ENCODE data around the gene TSGA10.
A peak's percentile ranks its signal among the peaks of the same experiment; 100 is the strongest.
"Not testable (repeated sequence)": the region's sequence is repeated elsewhere in the genome, so short reads cannot be mapped to it uniquely, and the experiment has no call there.

The TSGA10 gene, protein sequence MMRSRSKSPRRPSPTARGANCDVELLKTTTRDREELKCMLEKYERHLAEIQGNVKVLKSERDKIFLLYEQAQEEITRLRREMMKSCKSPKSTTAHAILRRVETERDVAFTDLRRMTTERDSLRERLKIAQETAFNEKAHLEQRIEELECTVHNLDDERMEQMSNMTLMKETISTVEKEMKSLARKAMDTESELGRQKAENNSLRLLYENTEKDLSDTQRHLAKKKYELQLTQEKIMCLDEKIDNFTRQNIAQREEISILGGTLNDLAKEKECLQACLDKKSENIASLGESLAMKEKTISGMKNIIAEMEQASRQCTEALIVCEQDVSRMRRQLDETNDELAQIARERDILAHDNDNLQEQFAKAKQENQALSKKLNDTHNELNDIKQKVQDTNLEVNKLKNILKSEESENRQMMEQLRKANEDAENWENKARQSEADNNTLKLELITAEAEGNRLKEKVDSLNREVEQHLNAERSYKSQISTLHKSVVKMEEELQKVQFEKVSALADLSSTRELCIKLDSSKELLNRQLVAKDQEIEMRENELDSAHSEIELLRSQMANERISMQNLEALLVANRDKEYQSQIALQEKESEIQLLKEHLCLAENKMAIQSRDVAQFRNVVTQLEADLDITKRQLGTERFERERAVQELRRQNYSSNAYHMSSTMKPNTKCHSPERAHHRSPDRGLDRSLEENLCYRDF

DNA sequence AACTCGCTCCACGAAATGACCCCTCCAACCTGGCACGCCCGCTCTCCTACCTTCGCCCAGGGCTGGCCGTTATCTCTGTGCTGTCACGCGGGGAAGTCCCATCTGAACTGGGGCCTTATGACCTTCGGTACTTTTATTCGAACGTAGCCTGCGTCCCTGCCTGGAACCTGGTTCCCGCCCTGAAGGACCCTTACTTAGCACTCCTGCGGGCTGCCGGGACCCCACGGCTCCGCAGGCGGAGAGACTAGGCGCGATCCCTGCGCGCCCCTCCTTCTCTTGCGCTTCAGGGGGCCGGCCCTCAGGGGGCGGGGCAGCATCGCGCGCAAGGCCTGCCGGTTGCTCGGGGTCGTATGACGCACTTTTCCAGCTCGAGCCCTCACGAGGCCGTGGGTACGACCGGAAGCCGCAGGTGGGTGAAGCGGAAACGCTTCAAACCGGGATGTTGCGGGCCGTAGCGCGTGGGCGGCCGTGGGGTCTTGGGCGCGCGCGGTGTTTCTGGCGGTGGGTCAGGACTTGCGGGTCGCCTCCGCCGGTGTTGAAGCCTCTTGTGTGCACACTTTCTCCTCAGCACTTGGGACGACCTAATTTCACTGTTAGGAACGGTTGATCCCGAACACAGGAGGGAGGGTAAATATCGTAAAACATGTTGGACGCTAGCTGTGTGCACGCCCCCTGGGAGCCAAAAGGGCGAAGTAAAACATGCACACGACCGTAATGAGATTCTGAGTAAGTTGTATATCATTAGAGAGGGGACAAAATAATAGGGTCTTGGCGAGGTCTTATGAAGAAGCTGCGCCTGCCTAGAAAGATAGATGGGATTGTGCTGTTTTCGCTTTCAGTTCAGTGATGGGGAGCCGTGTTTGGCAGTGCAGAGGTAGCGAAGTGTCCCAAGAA is at the start of gene TSGA10, which contains the start of gene LIPT1:
TSS of gene TSGA10 (minus strand) at position 300 of the 894 bp plus-strand sequence. CDS start 45,503 bp downstream, outside the sequence.
TSS of gene LIPT1 (plus strand) at position 325 of the 894 bp plus-strand sequence. CDS start 6,991 bp downstream, outside the sequence.
- DNase-seq (ENCODE audit: low spot score): peak; percentile 98

DNA sequence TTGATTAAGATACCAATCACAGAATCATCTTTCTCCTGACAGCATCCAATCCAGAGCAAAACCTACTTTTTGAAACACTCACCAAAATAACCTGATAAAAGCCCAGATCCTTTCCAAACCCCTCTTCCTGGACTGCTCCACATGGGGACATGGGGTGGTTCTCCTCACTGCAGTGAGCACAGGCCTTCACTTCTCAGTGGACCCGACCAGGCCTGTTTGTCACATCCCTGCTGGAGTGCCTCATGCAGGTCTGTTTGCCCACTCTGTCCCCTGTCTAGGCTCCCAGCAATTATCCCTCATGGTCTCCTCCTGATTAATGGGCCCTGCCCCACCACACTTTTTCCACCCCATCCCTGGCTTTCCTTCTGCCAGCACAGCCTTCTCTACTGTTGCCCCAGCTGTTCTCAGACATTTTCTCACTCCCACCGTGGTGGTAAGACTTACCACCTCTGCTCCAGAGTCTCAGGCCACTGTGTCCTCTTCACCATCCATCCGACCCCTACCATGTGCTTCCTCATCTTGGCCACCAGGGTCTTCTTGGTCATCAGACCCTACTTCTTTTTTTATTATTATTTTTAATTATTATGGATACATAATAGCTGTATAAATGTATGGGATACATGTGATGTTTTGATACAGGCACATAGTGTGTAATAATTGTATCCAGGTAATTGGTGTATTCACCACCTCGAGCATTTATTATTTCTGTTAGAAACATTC is 47.4 kb upstream of the TSGA10 start:
- no peak for DNase-seq (ENCODE audit: low spot score)

DNA sequence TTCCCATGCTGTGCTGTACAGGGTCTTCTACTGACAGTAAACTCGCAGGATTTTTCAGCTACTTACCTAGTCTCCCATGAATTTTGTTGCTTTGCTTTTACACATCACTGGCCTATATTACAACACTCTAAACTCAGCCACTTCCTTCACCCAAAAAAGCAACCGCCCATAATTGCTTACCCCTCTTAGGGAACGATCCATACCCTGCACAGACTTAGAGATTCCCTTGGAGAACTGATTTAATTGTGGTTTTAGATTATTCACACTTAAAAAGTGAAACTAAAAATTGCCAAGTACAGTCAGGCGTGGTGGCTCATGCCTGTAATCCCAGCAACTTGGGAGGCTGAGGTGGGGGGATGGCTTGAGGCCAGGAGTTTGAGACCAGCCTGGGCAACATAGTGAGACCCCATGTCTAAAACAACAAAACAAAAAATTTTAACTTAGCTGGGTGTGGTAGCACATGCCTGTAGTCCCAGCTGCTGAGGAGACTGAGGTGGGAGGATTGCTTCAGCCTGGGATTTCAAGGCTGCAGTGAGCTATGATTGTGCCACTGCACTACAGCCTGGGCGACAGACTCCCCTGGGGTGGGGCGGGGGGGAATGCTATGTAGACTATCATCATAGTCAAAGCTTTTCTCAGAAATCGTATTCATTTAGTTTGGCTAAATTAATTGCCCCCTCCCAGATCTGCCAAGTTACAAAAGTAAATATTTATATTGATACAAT is 45.5 kb upstream of the TSGA10 start:
- DNase-seq (ENCODE audit: low spot score): no peak

DNA sequence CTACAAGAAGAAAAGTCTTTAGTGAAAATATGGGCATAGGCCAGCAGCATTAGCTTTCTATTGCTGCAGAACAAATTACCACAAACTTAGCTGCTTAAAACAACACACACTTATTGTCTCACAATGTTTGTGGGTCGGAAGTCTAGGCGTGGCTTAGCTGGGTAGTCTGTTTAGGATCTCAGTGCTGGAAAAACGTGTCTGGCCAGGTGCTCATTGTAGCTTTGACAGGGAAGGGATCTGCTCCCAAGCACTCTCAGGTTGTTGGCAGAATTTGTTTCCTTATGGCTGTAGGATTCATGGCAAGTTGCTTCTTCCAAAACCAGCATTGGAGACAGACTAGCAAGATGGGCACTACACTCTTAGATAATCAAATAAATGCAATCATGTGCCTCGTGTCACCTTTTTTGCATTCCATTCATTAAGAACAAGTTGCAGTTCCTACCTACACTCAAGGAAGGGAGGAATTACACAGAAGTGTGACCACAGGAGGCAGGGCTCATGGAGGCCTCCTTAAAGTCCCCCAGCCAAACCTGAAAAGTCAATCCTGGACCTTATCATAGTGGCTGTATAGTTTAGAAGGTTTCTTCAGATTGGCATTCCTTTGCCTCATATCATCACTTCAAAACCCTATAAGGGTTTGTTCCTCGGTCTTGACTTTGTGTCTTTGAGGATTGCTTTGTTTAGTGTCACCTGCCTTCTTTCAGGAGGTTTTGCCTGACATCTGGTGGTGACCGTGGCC is 43.5 kb upstream of the TSGA10 start:
- no peak for DNase-seq (ENCODE audit: low spot score)

DNA sequence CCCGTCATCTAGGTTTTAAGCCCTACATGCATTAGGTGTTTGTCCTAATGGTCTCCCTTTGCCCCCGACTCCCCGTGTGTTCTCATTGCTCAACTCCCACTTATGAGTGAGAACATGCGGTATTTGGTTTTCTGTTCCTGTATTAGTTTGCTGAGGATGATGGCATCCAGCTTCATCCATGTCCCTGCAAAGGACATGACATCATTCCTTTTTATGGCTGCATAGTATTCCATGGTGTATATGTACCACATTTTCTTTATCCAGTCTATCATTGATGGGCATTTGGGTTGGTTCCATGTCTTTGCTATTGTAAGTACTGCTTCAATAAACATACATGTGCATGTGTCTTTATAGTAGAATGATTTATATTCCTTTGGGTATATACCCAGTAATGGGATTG is 37.6 kb upstream of the TSGA10 start:
- DNase-seq (ENCODE audit: low spot score): not testable (repeated sequence)

DNA sequence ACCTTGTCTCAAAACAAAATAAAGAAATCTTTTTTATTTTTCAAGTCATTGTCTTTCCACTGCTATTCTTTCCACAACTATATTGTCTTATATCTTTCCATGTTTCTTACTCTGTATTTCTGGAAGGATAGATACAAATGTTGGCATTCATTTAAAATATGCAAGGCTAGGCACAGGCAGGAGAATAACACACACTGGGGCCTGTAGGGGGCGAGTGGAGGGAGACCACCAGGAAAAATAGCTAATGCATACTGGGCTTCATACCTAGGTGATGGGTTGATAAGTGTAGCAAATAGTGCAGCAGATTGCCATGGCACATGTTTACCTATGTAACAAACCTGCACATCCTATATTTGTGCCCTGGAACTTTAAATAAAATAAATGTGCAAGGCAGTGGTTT is 35.8 kb upstream of the TSGA10 start:
- DNase-seq (ENCODE audit: low spot score): no peak

DNA sequence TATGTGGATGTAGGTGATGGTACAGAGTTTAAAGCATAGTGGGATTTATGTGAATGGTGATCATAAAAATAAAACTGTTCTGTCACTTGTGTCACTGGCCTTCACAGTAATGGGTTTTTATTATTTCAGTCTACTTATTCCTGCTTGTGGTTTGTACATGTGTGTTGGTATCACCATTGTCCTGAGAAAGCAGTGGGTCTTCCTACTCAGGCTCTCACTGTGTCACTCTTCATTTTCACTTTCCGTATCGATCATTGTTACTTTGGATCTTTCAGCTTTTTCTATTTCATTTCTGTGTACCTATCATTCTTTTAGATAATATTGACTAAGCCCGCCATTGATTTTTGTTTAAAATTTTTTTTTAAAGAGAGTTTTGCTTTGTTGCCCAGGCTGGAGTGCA is 33.6 kb upstream of the TSGA10 start:
- DNase-seq (ENCODE audit: low spot score): no peak

DNA sequence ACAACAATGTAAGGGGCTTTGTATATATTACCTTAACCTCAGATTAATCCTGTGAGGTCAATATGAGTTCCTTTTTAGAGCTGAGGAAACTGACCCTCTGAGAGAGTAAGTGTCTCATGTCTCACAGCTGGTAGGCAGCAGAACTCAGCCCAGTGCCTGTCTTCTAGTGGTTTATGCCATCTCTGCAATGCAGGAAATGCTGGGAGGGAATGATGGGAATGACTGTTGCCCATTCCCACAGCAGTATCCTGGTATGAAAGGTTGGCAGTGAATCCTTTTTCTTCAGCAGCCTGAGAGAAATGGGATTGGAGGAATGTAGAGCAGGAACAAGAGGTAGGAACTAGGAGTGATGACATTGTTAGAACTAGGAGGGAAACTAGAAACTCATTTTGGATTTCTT is 32.3 kb upstream of the TSGA10 start:
- no peak for DNase-seq (ENCODE audit: low spot score)

DNA sequence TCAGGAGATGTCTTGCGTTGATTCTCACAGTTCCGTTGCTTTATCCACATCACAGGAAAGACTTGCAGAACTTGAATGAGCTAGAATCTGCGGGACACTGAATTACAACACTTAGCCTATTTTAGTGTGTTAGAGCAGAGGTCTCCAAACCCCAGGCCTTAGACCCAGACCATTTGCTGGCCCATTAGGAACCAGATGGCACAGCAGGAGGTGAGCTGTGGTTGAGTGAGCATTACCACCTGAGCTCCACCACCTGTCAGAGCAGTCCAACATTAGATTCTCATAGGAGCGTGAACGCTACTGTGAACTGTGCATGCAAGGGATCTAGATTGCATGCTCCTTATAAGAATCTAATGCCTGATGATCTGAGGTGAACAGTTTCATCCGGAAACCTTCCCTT is 30.1 kb upstream of the TSGA10 start:
- DNase-seq (ENCODE audit: low spot score): no peak

DNA sequence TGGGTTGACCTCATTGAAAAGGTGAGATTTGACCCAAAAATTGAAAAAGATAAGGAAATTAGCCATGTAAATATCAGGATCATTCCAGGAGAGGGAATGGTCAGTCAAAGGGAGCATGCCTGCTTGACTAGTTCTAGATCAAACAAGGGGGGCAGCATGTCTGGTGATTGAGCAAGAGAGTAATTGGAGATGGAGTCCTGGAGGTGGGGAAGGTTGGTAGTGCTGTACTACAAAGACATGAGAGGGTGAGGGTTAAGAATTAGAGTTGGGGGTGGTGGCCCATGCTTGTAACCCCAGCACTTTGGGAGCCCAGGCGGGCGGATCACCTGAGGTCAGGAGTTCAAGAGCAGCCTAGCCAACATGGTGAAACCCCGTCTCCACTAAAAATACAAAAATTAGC is 28.3 kb upstream of the TSGA10 start:
- DNase-seq (ENCODE audit: low spot score): no peak

DNA sequence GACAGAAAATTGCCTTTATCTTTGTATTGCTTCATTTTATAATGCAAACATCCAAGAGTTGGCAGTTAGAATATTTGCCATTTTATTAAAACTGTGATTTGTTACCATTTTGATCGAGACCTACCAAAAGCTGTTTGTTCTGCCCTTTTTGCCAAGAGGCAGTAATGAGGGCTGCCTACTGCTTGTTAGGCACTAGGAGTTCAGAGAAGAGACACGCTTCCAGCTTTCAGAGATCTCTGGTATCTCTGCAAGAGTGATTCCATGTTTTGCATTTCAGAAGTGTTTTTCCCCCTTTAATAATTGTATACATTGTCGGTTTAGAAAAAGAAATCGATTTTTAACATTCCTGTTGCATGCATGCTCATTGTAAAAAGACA is 26.9 kb upstream of the TSGA10 start:
- DNase-seq (ENCODE audit: low spot score): no peak

DNA sequence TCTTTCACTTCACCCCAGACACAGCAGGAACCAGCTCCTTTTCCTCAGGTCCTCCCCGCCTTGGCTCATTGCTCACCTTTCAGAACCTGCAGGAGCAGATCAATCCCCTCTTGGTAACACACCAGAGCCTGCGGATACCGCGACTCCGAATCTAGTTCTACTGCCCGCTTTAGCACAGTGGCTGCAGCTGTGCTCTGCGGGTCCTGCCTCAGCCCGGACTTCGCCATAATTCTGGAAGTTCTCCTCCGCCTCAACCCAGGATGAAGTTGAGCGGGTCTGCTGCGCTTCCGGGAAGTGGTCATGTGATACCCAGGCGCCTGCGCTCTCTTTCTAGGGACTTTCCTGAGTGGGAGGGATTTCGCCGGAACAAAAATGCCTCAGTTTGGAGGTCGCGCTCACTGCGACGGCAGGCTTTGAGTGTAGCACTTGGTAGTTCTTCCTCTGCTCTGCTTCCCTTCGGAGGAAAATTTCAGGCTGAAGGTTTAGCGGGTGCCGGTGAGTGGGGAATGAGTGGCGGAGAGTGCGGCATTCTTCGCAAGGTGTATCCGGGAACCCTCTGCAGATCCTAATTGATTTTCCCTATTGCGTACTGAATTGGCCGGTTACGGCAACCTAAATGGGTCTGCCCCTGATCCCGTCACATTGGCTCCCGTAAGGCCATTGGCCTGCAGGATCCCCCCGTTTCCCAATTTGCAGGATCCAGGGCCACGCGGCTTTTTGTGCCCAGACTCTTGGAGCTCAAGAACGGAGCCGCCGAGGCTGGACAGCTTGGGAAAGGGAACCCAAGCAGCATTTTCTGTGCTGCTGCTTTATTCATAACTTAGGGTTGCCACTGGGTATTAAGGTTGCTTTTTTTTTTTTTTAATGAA is 26.2 kb upstream of the TSGA10 start, which contains the start of the genes MITD1 and MRPL30:
TSS of gene MITD1 (minus strand) at position 304 of the 869 bp plus-strand sequence. CDS start at position 227, 77 bp downstream.
TSS of gene MRPL30 (plus strand) at position 430 of the 869 bp plus-strand sequence. CDS start 5,020 bp downstream, outside the sequence.
- DNase-seq (ENCODE audit: low spot score): peak; percentile 96

DNA sequence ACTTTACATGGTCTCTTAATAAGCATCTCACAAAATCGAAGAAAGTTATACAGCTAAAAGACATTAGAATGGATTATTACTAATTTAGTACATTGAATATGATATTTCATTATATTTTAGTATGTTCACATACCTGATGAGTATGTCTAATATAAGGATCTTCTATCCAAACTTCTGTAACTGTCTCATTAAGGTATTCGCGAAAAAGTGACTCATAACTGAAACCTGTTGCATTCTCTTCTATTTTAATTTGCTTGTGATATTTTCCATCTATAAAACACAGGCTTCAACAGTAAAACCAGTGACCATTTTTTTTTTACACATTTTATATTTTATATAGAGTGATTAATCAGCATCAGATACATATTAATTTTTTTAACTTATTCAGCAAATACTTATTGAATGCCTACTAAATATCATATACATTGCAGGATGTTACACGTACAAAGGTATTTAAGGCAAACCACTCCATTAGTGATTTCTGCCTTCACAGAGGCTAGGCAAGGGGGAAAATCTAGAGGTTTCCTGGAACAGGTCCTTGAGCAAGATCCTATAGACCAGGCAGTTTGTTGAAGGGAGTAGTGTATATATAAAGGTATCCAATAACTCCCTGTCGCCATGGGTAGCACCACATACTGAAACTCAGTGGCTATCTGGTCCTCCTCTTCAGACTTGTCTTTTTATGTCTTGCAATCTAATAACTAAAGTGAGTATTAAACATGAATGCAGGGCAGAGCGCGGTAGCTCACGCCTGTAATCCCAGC is 16.8 kb upstream of the TSGA10 start:
- DNase-seq (ENCODE audit: low spot score): no peak

DNA sequence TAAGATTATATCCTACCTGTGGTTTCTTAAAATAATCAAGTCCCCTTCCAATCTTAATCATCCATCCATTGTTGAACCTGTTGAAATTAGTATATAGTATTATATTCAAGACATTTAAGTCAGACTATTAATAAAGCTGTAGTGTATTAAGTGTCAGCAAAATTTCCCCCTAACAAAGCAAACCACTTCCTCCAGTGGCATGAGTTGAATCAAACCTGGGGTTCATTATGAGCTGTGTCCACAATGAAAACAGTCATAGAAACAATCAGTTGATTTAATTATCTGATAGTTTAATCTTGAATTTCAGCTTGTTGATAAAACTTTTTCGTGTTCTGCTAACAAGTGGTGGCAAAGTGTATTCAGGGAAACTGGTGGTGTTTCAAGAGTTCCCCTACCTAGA is 14.8 kb upstream of the TSGA10 start:
- no peak for DNase-seq (ENCODE audit: low spot score)

DNA sequence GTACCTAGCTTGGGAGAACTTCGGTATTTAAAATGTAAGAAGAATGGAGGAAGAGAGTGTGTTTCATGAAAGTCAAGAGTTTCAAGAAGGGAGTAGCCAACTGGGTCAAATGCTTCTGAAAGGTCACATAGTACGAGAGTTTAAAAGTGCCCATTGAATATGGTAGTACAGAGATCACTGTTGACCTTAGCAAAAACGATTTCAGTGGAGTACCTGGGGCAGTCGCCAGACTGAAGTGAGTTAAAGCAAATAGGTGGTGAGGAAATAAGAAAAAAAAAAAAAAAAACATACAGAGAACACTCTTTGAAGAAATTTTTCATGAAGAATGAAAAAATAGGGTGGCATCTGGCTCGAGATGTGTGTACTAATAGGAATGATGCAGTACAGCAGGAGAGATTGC is 11.5 kb upstream of the TSGA10 start:
- DNase-seq (ENCODE audit: low spot score): no peak

DNA sequence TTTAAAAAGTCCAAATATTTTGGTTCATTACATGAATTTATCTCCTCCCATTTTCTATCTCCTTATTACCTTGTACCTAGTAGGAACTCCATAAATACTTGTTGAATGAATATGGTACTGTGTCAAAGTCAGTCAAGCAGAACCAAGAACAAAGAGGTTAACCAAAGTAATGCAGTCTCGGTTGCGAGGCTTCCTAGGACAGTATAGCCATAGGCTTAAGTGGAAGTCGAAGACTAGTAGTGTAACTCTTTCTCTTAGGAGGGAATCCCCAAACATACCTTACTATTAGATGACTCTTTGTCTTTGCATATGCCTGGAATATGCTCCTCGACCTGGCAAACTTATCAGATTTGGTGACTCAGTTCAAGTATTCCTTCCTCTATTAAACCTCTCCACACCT is 4.9 kb upstream of the TSGA10 start:
- DNase-seq (ENCODE audit: low spot score): no peak

DNA sequence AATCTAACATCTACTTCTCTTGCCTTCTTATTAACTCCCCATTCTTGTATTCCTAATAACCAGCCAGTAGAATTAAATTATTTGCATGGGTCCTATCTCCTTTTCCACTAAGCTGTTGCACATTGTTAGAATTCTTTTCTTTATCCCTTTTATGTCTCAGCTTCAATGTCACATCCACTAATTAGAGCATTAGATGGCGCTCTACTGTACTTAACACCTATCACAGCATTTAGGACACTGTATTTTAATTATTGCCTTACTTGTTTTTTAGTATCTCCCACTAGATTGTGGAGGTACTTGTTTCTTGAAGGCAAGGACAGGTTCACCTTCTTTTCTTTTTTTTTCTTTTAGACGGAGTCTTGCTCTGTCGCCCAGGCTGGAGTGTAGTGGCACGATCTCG is 3.9 kb upstream of the TSGA10 start:
- no peak for DNase-seq (ENCODE audit: low spot score)

DNA sequence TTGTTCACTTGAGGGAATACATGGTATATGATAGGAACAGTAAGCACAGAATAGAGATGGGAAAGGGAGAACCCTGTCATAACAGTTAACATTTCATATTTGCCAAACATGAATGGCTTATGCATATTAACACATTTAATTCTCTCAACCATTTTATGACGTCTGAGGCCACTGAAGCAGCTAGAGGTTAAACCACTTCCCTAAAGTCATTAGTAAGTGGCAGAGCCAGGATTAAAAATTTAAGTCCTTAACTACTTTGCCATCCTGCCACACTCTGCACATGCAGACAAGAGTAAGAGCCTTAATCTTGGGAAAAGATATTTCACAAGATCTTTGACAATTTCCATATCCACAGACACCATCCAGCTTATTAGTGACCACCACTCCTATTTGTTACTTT is 2.1 kb upstream of the TSGA10 start:
- no peak for DNase-seq (ENCODE audit: low spot score)

Data from AG20443 (cell line).